ENCODE data around the gene LINGO1. TPM values are rescaled to one million over a fixed set of nuclear protein-coding genes. Genes with fewer than 3 reads are reported as not detected.

Gene LINGO1
- total RNA-seq, 2 donors from 2014 or later, result 7.9 to 19.7 TPM

DNA sequence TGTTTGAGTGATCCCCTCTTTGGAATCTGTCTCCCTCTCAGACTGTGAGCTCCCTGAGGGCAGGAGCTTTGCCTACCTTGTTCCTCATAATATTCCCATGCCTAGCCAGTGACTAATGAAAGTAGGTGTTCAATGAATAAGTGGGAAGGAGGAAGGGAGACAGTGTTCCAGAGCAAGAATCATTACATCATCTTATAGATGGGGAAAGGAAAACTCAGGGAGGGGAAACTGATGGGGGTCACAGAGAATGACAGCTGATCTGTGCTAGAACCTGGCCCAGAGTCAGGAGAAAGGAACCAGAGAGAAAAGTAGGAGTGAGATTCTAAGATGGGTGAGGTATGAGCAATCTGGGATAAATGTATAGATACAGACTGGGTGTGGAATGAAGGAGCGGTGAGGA, 29.9 kb downstream of the LINGO1 start:
- peaks cover 7% of the 10 kb centered on the region for H3K4me1 ChIP-seq (ENCODE audit: control insufficient read depth, insufficient read depth, low read length)
- no peak overlapping the region for H3K9ac ChIP-seq (ENCODE audit: extremely low read depth, low read length, poor library complexity, severe bottlenecking)
- no peak for DNase-seq
- H3K4me1 Mint-ChIP-seq, result peaks cover 31% of the 10 kb centered on the region
- no peak overlapping the region for H3K4me3 ChIP-seq (ENCODE audit: low read length)
- H3K4me3 Mint-ChIP-seq, result no peak overlapping the region
- no peaks in the 10 kb centered on the region for H3K9me3 Mint-ChIP-seq
- H3K36me3 Mint-ChIP-seq (ENCODE audit: low read depth), result no peaks in the 10 kb centered on the region
- peaks cover 11% of the 10 kb centered on the region for H3K27me3 Mint-ChIP-seq (ENCODE audit: insufficient read depth)
- no peaks in the 10 kb centered on the region for H3K9me3 ChIP-seq (ENCODE audit: control insufficient read depth, low read length)
- H3K36me3 ChIP-seq (ENCODE audit: control insufficient read depth, insufficient read depth, low read length), result no peaks in the 10 kb centered on the region
- no peak overlapping the region for H3K27ac ChIP-seq (ENCODE audit: low read depth, low read length)
- no peak overlapping the region for H3K27ac Mint-ChIP-seq
- 100% methylated on average over 1 of the region's 1 CpG for WGBS, 2 experiments (ENCODE audit: insufficient coverage in 1 of 2, insufficient read length in 1 of 2)
- no peaks in the 10 kb centered on the region for H3K27me3 ChIP-seq (ENCODE audit: control insufficient read depth, insufficient read depth, low read length, poor library complexity, severe bottlenecking)
- TF ChIP-seq, protein P1, sequence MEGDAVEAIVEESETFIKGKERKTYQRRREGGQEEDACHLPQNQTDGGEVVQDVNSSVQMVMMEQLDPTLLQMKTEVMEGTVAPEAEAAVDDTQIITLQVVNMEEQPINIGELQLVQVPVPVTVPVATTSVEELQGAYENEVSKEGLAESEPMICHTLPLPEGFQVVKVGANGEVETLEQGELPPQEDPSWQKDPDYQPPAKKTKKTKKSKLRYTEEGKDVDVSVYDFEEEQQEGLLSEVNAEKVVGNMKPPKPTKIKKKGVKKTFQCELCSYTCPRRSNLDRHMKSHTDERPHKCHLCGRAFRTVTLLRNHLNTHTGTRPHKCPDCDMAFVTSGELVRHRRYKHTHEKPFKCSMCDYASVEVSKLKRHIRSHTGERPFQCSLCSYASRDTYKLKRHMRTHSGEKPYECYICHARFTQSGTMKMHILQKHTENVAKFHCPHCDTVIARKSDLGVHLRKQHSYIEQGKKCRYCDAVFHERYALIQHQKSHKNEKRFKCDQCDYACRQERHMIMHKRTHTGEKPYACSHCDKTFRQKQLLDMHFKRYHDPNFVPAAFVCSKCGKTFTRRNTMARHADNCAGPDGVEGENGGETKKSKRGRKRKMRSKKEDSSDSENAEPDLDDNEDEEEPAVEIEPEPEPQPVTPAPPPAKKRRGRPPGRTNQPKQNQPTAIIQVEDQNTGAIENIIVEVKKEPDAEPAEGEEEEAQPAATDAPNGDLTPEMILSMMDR (conservative IDR thresholded peaks at IDR 0.05), result no peak

DNA sequence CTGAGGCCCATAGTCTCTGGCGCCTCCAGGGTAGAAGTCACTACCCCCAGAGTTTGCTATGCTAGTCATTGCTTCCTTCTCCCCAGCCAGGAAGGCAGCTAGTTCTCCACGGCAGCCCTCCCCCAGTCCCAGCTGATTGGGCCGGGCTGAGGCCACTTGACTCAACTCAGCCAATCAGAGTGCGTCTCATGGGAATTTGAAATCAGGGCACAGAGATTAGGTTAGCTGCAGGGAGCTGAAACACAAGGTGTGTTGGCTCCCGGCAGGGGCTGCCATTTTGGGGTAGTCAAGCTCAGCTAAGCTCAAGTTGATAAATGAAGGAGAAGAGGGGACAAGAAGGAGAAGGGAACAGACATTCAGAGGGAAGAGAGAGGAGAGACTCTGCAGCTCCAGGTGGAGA, 32.8 kb downstream of the LINGO1 start:
- H3K27me3 ChIP-seq (ENCODE audit: control insufficient read depth, insufficient read depth, low read length, poor library complexity, severe bottlenecking), result no peaks in the 10 kb centered on the region
- peaks cover 11% of the 10 kb centered on the region for H3K27me3 Mint-ChIP-seq (ENCODE audit: insufficient read depth)
- 89 to 92% methylated on average over 4 to 5 of the region's 5 CpGs for WGBS, 2 experiments (ENCODE audit: insufficient coverage in 1 of 2, insufficient read length in 1 of 2)
- no peak overlapping the region for H3K27ac ChIP-seq (ENCODE audit: low read depth, low read length)
- no peaks in the 10 kb centered on the region for H3K9me3 Mint-ChIP-seq
- no peaks in the 10 kb centered on the region for H3K9me3 ChIP-seq (ENCODE audit: control insufficient read depth, low read length)
- H3K36me3 ChIP-seq (ENCODE audit: control insufficient read depth, insufficient read depth, low read length), result no peaks in the 10 kb centered on the region
- H3K4me1 Mint-ChIP-seq, result peaks cover 22% of the 10 kb centered on the region
- no peak overlapping the region for H3K4me3 Mint-ChIP-seq
- no peak overlapping the region for H3K4me3 ChIP-seq (ENCODE audit: low read length)
- no peak overlapping the region for H3K9ac ChIP-seq (ENCODE audit: extremely low read depth, low read length, poor library complexity, severe bottlenecking)
- H3K27ac Mint-ChIP-seq, result peak overlapping the region; percentile 36
- no peaks in the 10 kb centered on the region for H3K4me1 ChIP-seq (ENCODE audit: control insufficient read depth, insufficient read depth, low read length)
- TF ChIP-seq, protein P1 (conservative IDR thresholded peaks at IDR 0.05), result no peak
- H3K36me3 Mint-ChIP-seq (ENCODE audit: low read depth), result no peaks in the 10 kb centered on the region
- peak; percentile 89 for DNase-seq

DNA sequence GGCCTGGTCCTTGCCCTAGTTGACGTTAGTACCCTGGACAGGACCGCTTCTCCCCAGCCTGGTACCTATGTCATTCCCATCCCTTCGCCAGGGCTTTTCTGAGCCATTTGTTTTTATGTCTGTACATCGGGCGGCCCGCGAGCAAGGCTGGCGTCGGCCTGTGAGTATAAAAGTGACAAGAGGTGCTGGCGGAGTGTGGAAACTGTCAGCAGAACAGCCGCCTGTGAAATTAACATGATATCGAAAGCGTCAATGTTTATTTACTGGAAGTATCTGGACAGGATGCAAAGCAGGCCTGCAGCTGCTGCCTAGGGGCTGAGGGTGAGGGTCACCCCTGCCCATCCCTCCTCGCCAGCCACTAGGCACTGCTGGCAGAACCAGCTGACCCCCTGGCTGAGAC, 33.4 kb downstream of the LINGO1 start:
- H3K27me3 ChIP-seq (ENCODE audit: control insufficient read depth, insufficient read depth, low read length, poor library complexity, severe bottlenecking), result no peaks in the 10 kb centered on the region
- no peak for DNase-seq
- no peak overlapping the region for H3K4me3 Mint-ChIP-seq
- TF ChIP-seq, protein P1 (conservative IDR thresholded peaks at IDR 0.05), result no peak
- H3K9me3 ChIP-seq (ENCODE audit: control insufficient read depth, low read length), result no peaks in the 10 kb centered on the region
- H3K9me3 Mint-ChIP-seq, result no peaks in the 10 kb centered on the region
- peaks cover 11% of the 10 kb centered on the region for H3K27me3 Mint-ChIP-seq (ENCODE audit: insufficient read depth)
- no peaks in the 10 kb centered on the region for H3K36me3 ChIP-seq (ENCODE audit: control insufficient read depth, insufficient read depth, low read length)
- H3K4me3 ChIP-seq (ENCODE audit: low read length), result no peak overlapping the region
- no peak overlapping the region for H3K9ac ChIP-seq (ENCODE audit: extremely low read depth, low read length, poor library complexity, severe bottlenecking)
- H3K36me3 Mint-ChIP-seq (ENCODE audit: low read depth), result no peaks in the 10 kb centered on the region
- 95 to 96% methylated on average over 11 to 14 of the region's 14 CpGs for WGBS, 2 experiments (ENCODE audit: insufficient coverage in 1 of 2, insufficient read length in 1 of 2)
- peak overlapping the region; percentile 36 for H3K27ac Mint-ChIP-seq
- H3K4me1 ChIP-seq (ENCODE audit: control insufficient read depth, insufficient read depth, low read length), result no peaks in the 10 kb centered on the region
- peaks cover 18% of the 10 kb centered on the region for H3K4me1 Mint-ChIP-seq
- H3K27ac ChIP-seq (ENCODE audit: low read depth, low read length), result no peak overlapping the region

Measured in endodermal cell (in vitro differentiated cells).